NOMO-1 treated with dmso at 0.1 percent for 144 hours (cell line): ENCODE results near the gene NKD1.
"Not testable (repeated sequence)": the region's sequence is repeated elsewhere in the genome, so short reads cannot be mapped to it uniquely, and the experiment has no call there.

Source experiments
- DNase-seq: peaks from one replicate; lab custom pipeline; 2025; ENCODE audit not compliant: unreplicated experiment; lab: John Stamatoyannopoulos, UW

The NKD1 gene, protein sequence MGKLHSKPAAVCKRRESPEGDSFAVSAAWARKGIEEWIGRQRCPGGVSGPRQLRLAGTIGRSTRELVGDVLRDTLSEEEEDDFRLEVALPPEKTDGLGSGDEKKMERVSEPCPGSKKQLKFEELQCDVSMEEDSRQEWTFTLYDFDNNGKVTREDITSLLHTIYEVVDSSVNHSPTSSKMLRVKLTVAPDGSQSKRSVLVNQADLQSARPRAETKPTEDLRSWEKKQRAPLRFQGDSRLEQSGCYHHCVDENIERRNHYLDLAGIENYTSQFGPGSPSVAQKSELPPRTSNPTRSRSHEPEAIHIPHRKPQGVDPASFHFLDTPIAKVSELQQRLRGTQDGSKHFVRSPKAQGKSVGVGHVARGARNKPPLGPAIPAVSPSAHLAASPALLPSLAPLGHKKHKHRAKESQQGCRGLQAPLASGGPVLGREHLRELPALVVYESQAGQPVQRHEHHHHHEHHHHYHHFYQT

DNA sequence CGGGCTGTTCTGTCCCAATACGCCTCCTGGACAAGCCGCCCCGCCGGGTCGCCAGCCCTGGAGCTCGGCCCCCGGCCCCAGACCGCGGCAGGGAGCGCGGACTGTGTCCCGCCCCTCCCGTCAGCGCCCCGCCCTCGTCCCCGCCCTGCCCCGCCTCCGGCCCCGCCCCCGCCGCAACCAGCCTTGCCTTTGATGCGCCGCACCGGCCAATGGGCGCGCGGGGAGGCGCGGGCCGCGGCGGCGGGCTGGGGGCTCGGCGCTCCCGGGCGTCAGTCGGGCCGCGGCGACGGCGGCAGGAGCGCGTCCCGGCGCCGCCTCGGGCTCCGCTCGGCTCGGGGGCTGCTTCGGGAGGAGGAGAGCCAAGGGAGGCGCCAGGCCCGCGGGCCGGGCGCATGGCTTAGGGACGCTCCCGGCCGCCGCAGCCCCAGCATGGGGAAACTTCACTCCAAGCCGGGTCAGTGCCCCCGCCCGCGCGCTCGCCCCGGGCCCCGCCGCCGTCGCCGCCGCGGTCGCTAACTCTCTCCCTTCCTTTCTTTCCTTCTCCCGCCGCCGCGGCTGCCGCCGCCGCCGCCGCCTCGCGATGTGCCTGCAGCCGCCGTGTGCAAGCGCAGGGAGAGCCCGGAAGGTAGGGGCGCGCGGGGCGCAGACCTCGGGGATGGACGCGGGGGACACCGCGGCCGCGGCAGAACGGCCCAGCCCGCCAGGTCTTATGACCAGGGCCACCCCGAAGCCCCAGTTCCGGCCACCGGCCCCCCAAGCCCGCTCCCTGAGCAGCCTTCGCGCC lies at the start of gene NKD1:
NKD1 (plus strand) TSS at position 272 of the 784 bp plus-strand sequence; CDS start at position 430, 158 bp downstream.
- DNase-seq: peak; percentile 16

GRCh38 chr16:50498431-50499155 lies 49.6 kb upstream of the NKD1 start:
- DNase-seq: no peak

- no peak for DNase-seq
Measured at GRCh38 chr16:50499254-50499653, 48.9 kb upstream of the NKD1 start.

GRCh38 chr16:50500171-50500874 lies 47.9 kb upstream of the NKD1 start:
- no peak for DNase-seq

DNA sequence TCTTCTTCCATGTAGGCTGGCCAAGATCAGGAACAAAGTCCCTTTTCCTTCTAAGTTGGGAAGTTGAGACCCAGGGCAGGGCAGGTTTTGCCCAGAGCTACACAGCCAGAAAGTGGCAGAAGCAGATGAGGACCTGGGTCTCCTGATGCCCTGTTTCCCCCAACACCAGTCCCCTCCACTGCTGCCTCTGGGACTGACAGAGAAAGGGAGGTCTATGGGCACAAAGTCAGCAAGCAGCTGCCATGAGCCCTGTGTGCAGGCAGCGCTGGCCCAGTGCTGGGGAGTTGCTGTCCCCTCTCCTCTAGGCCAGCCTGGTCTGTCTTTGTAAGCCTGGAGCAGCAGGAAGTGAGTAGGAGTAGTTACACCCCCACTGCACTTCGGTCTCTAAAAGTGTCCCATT lies 46.9 kb upstream of the NKD1 start:
- no peak for DNase-seq

DNA sequence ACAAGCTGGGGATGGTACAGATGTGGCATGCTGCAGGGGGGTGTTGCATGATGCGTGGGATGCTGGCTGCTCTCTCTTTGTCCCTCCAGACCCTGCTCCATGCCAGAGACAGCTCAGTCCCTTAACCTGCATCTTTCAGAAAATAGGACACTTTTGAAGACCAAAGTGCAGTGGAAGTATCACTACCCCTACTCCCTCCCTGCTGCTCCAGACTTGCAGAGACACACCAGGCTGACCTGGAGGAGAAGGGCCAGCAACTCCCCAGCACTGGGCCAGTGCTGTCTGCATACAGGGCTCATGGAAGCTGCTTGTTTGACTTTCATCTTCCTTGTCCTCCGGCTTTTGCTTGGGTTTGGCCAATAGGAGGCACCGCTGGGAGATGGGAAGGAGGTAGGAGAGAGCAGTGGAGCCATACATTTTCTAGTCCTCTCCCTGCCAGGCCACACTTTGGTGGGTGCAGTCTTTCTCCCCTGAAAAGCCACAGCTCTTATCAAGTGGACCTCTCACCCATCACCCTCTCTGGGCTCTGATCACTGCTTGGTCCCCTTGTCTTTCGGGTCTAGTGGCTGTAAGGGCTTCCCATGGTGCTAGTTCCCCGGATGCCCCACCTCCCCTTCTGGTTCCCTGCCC lies 46.1 kb upstream of the NKD1 start:
- DNase-seq: no peak

DNA sequence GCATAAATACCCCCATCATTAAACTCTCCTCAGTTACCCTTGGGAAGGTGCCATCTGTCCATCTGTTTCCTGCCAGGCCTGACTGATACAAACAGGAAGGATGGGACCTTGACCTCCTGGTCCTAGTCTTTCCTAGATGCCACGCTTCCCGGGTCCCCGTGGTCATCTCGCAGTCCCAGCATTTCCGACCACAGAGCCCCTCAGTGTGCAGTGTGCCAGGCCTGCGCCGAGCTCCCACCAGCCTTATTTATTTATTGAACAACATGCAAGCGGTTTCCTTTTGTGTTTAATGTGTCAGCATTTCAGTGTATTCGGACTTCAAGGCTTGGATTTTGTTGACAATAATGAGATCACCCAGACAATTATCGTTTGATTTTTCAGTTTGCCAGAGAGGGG lies 45.6 kb upstream of the NKD1 start:
- DNase-seq: no peak

DNA sequence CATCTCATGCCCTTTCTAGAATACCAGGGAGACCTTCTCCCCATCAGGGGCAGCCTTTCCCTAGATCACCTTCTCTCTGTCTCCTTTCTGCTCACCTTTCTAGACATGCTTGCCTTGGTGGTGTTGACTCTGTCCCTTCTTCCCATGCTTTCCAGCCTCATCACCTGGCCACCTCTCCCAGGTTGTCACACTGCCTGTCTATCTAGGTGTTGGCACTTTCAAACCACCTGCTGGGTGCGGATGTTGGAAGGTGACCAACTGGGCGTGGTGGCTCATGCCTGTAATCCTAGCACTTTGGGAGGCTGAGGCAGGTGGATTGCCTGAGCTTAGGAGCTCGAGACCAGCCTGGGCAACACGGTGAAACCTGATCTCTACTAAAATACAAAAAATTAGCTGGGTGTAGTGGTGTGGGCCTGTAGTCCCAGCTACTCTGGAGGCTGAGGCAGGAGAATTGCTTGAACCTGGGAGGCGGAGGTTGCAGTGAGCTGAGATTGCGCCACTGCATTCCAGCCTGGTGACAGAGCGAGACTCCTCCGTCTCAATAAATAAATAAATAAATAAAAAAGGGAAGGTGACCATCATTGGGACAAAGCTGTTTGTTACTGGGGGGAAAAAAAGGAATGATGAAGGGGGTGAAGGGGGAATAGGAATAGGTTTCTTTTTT lies 44.2 kb upstream of the NKD1 start:
- not testable (repeated sequence) for DNase-seq

- no peak for DNase-seq
Measured at GRCh38 chr16:50505115-50505514, 43.1 kb upstream of the NKD1 start.

DNA sequence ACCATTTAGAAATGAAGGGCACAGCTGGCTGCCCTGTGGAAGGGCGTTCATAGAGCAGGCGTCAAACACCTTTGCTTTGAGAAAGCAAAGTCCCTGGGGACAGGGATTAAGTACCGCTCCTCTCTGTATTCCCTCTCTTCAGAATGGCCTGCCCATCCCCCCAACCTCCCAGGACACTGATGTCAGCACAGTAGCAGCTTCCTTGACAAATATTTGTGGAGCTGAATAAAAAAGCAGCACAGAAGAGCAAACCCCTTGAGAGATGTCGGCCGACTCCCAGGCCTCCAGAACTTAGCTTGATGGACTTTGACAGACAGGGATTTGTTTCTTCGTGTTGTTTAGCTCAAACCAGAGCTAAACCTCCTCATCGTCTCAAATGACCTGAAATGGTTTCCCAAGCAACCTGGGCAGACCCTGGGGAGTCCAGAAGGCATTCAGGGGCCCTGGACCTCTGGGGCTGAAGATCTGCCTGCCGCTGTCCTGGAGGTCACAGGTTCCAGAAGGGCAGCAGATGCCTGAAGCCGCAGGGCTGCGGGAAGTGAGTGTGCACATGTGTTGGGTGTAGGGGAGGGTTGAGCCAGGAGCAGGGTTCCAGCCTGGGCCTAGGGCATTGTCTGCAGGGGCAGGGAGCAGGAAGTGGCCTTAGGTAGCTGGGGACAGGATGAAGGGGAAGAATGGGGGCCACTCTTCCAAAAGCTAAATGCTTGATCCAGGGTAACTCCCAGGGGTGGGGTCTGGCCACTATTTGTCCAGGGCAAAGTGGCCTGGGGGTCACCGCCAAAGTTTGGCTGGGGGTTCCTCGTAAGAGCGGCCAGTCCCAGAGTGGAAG lies 42.3 kb upstream of the NKD1 start:
- DNase-seq: no peak

DNA sequence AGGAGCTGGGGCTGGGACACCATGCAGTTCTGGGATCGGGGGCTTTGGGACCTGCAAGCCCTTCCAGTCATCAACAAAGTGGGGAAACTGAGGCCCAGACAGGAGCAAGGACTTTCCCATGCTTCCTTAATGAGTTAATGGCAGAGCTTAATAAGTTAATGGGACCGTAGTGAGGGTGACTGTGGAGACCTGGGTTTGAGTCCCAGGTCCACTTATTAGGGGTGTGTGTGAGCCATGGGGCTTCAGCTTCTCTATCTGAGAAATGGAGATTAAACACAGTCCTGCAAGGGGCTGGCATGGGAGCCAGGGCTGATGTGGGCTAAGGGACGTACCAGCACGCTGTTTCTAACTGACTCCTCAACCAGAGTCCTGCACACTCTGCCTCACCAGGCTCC lies 41.7 kb upstream of the NKD1 start:
- DNase-seq: no peak

- no peak for DNase-seq
Measured at GRCh38 chr16:50507397-50507796, 40.8 kb upstream of the NKD1 start.

DNA sequence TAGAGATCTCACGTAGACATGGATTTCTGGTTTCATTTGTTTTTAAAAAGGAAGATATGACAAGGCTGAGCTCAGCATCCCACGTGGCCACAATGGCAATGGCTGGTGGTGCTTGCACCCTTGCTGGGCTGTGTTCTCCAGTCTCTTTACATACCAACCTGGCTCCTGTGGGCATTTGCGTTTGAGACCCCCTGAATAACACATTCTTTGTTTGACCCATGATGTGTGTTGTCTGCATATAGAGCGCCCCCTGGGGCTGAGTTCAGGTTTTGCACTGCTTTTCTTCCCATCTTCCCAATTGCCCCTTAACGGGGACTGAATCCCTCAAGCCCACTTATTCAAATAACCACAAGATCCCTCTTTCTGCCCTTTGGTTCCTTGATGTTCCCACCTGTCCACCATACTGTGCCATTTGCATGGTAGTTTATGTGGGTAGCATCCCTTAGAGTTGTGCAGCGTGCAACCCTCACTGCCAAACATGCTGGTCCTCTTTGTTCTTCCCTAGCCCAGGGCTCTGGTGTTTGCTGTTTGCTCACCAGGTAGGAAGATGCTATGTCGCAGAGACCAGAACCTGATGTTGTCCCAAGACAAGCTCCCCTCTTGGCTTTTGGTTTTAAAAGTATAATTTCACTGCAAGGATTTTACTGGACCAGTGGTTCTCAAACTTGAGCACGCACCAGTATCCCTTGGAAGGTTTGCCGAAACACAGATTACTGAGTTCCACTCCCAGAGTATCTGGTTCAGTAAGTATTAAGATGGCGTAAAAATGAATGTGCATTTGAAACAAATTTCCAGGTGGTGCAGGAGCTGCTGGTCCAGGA lies 38.5 kb upstream of the NKD1 start:
- DNase-seq: no peak

GRCh38 chr16:50515218-50515617 lies 33.0 kb upstream of the NKD1 start:
- DNase-seq: no peak

DNA sequence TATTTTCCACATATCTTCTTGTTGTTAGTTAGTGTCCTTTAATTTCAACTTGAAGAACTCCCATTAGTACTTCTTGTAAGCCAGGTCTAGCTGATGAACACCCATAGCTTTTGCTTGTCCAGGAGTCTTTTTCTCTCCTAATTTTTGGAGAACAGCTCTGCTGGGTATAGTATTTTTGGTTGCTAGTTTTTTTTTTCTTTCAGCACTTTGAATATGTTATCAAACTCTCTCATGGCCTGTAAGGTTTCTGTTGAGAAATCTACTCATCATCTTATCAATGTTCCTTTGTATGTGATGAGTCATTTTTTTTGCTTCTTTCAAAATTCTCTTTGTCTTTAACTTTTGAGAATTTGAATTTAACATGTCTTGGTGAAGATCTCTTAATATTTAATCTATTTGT lies 31.8 kb upstream of the NKD1 start:
- DNase-seq: no peak

DNA sequence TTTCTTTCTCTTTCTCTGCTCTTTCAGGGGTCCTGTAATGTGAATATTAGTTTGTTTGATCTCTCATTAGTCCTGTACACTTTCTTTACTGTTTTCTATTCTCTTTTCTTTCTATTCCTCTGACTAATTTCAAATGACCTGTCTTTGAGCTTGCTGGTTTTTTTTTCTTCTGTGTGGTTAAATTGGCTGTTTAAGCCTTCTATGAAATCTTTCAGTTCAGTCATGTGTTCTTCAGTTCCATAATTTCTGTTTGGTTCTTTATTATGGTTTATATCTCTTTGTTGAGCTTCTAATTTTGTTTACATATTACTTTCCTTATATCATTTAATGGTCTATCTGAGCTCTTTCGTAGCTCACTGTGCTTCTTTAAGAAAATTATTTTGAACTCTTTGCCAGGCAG lies 31.3 kb upstream of the NKD1 start:
- no peak for DNase-seq

DNA sequence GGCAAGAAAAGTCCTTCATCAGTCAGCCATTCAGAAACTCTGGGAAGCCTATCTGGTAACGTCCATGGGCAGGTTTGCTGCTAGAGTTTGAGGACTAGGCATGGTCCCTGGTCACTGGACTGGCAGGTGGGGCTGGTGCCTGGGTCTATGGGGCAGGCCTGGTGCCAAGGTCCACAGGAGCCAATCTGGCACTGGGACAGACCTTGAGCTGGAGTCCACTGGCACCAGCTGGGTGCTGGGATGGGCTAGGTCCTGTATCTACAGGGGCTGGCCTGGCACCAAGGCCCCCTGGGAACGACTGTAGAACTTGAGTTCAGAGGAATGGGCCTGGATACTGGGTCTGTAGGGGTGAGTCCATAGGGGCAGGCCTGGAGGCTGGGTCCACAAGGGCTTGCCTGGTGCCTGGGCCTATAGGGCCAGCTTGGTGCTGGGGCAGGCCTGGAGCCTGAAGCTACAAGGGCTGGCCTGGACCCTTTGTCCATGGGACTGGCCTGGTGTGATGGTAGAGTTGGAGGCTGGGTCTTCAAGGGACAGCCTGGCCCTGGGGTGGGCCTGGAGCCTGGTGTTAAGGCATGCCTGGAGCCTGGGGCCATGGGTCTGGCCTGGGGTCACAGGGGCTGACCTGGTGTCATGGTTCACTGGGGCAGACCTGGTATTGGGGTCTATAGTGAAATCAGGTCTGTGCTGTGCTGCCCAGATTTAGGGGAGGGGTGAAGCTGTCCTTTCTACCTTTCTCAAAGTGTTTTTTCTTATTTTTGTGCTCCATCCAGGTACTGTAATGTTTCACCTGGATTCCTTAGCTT lies 30.5 kb upstream of the NKD1 start:
- no peak for DNase-seq
